BJ (cell line): ENCODE results near the gene CCDC192. TPM values are rescaled to one million over a fixed set of nuclear protein-coding genes. Genes with fewer than 3 reads are reported as not detected.

Source experiments
- CTCF ChIA-PET: fragments of 350-600 bp; formaldehyde crosslinking; extraction: SDS; loops from one replicate; lab custom pipeline; 2021; ENCODE audit warnings: antibody characterized with exemption, inconsistent platforms; lab: Yijun Ruan, JAX
- POLR2A ChIA-PET: fragments of 300-600 bp; sonication (Branson Sonifier 250); formaldehyde crosslinking; extraction: SDS; loops from one replicate; lab custom pipeline; 2021; ENCODE audit warnings: antibody characterized with exemption; lab: Charles Lee
- DNase-seq: peaks from one replicate; pipeline ENCODE4 v3.0.0-alpha.2; 2011; ENCODE audit warnings: low read depth
- H3K27me3 ChIP-seq: 2 replicates; pipeline ENCODE4 v1.6.0; 2011; ENCODE audit warnings: low read length; ENCODE audit not compliant: control insufficient read depth, insufficient read depth
- H3K36me3 ChIP-seq: 2 replicates; pipeline ENCODE4 v1.5.1; 2011; ENCODE audit warnings: low read length; ENCODE audit not compliant: control insufficient read depth, insufficient read depth
- H3K4me3 ChIP-seq: 2 replicates; pipeline ENCODE4 v1.5.1; 2011; ENCODE audit warnings: low read depth, mild to moderate bottlenecking, control low read depth, low read length
- polyA plus RNA-seq: library from polyadenylated mRNA; depleted of rRNA; stranded (reverse); fragments of >200 nt; gene quantifications from 2 replicates; pipeline ENCODE4 v1.2.3, GENCODE V29; 2011
- TF ChIP-seq, protein P1 (sequence below): IDR thresholded peaks from 2 replicates; pipeline ENCODE4 v1.5.1; 2011; ENCODE audit warnings: low read depth, mild to moderate bottlenecking, control low read depth, inconsistent platforms, low read length, moderate library complexity; ENCODE audit not compliant: insufficient read depth

The CCDC192 gene
- polyA plus RNA-seq, 1 experiment: not detected

DNA sequence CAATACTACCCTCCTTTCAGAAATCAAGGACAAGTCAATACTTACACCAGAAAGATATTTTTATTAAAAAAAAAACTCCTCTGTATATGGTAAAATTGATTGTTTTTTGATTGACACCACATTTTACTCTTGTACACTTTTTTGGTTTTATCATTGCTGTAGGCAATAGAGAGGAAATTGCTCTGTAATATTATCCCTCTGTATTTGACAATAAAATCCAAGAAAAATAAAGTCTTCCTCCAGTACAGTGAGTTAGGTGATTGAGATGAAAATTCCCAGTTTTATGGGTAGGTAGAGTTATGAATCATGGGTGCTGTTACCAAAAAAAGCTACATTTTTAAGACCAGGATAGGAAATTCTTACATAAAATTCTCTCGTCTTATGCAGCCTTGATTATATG, 22.6 kb upstream of the CCDC192 start:
- no peak for DNase-seq
- TF ChIP-seq, protein P1, sequence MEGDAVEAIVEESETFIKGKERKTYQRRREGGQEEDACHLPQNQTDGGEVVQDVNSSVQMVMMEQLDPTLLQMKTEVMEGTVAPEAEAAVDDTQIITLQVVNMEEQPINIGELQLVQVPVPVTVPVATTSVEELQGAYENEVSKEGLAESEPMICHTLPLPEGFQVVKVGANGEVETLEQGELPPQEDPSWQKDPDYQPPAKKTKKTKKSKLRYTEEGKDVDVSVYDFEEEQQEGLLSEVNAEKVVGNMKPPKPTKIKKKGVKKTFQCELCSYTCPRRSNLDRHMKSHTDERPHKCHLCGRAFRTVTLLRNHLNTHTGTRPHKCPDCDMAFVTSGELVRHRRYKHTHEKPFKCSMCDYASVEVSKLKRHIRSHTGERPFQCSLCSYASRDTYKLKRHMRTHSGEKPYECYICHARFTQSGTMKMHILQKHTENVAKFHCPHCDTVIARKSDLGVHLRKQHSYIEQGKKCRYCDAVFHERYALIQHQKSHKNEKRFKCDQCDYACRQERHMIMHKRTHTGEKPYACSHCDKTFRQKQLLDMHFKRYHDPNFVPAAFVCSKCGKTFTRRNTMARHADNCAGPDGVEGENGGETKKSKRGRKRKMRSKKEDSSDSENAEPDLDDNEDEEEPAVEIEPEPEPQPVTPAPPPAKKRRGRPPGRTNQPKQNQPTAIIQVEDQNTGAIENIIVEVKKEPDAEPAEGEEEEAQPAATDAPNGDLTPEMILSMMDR: no peak
- ChIA-PET POLR2A (no interaction called here), CTCF (no interaction called here)
- no peaks in the 10 kb centered on the region for H3K36me3 ChIP-seq
- no peak overlapping the region for H3K4me3 ChIP-seq
- H3K27me3 ChIP-seq: no peaks in the 10 kb centered on the region

DNA sequence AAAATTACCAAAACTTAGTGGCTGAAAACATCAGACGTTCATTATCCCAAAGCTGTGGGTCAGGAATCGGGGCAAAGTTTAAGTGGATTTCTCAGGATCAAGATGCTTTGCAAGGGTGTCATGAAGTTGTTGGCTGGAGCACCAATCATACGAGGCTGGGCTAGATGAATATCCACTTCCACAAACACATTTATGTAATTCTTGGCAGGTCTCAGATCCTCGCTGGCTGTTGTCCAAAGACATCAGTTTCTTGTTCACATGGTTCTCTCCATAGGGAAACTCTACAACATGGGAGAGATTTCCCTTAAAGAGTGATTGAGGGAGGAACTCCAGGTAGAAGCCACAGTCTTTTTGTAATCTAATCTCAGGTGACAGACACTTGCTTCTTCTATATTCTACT, 20.2 kb upstream of the CCDC192 start:
- TF ChIP-seq, protein P1: no peak
- DNase-seq: no peak
- POLR2A ChIA-PET: no interaction called here

DNA sequence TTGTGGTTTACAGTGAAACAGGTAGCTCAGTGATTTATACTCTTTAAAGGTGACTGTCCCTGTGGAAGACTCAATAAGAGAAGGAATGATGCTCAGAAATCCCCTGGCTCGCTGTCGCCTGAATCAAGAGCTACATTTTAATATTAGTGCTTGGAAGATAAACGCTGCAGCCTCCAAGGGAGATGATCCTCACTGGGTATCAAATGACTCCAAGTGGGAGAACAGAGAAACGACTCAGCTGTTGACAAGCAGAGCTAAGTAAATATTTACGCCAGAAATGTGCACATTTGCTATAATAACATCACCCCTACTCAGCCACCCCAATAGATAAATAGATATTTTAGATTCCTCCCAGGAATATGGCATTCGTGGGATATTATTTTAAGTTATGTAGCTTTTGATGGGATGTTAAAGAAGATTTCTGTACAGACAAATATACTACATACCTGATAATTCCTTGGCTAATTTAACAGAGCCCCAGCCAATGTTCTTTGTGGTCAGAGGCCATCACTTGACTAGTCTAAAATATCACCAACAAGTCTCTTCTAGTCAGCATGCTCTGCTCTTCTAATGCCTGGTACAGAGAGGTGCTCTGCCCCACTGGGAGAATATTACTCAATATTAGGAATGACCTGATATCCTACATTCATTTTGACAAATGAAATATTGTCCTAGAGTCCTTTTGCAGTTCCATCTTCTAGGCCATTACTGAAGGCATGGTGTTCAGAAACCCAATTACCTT, 18.3 kb upstream of the CCDC192 start:
- TF ChIP-seq, protein P1: no peak
- Histone ChIP-seq H3K36me3 (no peaks in the 10 kb centered on the region), H3K4me3 (no peak overlapping the region), H3K27me3 (no peaks in the 10 kb centered on the region)
- CTCF ChIA-PET: no interaction called here
- POLR2A ChIA-PET: no interaction called here
- DNase-seq: no peak

More for the DNA sequence above, 20.2 kb upstream of the CCDC192 start:
- Histone ChIP-seq H3K27me3 (no peaks in the 10 kb centered on the region), H3K4me3 (no peak overlapping the region), H3K36me3 (no peaks in the 10 kb centered on the region)
- CTCF ChIA-PET: no interaction called here

DNA sequence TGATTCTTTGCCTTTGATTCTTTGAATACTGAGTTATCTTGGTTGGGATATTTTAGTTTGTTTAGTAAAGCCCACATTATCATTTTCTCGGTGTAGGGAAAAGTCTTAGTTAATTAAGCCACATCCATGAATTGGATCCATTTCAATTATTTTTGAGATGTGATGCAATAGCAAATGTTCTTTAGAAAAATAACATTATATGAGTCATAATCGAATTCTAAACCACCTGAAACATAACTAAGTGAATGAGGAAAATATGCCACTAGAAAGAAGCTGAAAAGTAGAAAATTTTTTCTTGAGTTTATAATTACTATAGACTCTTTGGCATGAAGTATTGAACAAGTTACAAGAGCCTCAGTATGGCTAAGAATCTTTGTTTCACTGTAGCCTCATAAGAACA, 17.5 kb upstream of the CCDC192 start:
- DNase-seq: no peak
- Histone ChIP-seq H3K4me3 (no peak overlapping the region), H3K27me3 (no peaks in the 10 kb centered on the region), H3K36me3 (no peaks in the 10 kb centered on the region)
- ChIA-PET POLR2A (no interaction called here), CTCF (no interaction called here)
- TF ChIP-seq, protein P1: no peak

DNA sequence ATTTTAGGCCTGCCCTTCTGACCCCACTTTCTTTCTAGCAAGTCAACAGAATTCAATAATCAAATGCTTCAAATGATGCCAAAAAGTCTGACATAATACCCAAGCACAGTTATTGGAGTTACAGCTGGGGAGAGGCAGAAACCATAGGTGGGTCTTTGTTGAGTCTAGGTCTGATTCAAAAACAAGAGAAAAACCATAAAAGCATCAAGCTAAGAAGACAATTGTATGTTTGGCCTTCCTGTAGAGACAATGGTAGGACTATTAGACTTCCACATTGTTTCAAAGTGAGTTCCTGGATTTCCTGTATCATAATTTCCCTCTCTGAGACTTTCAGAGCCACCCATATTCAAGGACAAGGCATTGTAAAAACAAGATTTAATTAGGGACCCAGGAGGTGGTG, 16.8 kb upstream of the CCDC192 start:
- no peak overlapping the region for H3K4me3 ChIP-seq
- POLR2A ChIA-PET: no interaction called here
- CTCF ChIA-PET: no interaction called here
- no peak for DNase-seq
- H3K36me3 ChIP-seq: no peaks in the 10 kb centered on the region
- no peaks in the 10 kb centered on the region for H3K27me3 ChIP-seq
- TF ChIP-seq, protein P1: no peak
